ENCODE data around the gene NLE1.

DNA sequence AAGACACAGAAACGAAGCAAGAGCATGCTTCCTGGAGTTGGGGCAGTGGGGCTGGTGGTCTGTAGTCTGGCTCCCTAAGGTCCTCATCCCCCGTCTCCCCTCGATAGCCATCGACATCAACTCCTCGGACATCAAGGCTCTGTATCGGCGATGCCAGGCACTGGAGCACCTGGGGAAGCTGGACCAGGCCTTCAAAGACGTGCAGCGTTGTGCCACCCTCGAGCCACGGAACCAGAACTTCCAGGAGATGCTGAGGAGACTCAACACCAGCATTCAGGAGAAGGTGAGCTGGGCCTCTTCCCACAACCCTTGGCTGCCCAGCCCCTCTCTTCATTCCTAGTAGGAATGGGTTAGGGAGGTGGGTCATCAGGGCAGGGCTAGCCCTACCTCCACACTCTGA is 7.8 kb upstream of the NLE1 start:
- TF ChIP-seq POLR2AphosphoS5 (IDR thresholded peaks at IDR 0.05; ENCODE audit: low read depth, low read length) (no peak), SPI1 (IDR thresholded peaks at IDR 0.05; ENCODE audit: low read depth, low read length) (no peak), POLR2A (IDR thresholded peaks at IDR 0.05; ENCODE audit: low read depth, low read length) (no peak), TAF1 (IDR thresholded peaks at IDR 0.05; ENCODE audit: low read depth, low read length) (no peak), POU2F2 (IDR thresholded peaks at IDR 0.05; ENCODE audit: low read depth, low read length) (no peak)
